Measurements from ENCODE around the gene WSB1. TPM values are rescaled to one million over a fixed set of nuclear protein-coding genes. Genes with fewer than 3 reads are reported as not detected.
"Not testable (repeated sequence)": the region's sequence is repeated elsewhere in the genome, so short reads cannot be mapped to it uniquely, and the experiment has no call there.

Gene WSB1
- total RNA-seq, 1 donor from 2014 or later: 160 TPM

DNA sequence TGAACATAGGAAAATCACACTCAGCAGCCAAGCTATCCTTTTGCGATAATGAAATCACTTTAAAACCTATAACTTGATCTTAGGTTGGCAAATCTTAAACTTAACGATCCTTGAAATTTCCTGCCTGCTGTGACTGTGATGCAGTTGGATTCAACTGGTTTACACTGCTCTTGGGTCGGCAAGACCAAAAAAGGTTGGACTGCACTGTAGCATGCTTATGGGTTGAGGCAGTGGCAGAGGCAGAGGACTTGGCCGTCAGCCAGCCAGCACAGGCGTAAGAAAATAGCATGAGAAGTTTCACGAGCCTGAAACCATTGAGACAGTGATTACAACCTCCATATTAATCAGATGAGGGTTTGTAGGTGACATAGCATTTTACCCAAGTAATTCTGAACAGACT is 21.4 kb downstream of the WSB1 start:
- DNase-seq (ENCODE audit: low spot score): no peak

DNA sequence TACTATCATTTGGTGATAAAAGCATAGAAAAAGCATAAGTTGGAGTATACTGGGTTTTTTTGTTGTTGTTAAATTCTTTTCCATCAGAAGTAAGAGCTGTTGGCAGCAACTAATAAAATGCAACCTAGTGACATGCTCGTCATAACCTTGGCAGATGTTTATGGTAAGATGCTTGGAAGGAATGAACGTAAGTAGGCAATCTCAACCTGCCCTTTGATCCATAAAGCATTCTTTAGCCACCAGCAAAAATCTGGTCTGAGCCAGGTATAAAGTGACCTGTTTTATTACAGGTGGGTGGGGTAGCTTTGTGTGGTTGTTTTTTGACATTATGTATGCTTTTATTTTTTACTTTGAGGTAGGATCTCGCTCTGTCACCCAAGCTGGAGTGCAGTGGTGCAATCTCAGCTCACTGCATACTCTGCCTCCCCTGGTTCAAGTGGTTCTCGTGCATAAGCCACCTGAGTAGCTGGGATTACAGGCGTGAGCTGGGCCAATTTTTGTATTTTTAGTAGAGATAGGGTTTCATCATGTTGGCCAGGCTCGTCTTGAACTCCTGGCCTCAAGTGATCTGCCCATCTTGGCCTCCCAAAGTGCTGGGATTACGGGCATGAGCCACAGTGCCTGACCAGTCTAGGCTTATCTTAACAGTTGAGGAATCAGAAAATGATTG is 22.0 kb downstream of the WSB1 start:
- DNase-seq (ENCODE audit: low spot score): no peak

DNA sequence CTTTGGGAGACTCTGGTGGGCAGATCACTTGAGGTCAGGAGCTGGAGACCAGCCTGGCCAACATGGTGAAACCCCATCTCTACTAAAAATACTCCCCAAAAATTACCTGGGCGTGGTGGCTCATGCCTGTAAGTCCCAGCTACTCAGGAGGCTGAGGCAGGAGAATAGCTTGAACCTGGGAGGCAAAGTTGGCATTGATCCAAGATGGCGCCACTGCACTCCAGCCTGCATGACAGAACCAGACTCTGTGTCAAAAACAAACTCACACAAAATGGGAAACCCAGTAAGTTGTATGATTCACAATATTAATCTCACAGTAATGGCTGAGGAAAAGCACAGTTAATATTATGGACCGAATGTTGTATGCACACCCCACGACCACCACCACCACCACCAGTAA is 24.3 kb downstream of the WSB1 start:
- no peak for DNase-seq (ENCODE audit: low spot score)

DNA sequence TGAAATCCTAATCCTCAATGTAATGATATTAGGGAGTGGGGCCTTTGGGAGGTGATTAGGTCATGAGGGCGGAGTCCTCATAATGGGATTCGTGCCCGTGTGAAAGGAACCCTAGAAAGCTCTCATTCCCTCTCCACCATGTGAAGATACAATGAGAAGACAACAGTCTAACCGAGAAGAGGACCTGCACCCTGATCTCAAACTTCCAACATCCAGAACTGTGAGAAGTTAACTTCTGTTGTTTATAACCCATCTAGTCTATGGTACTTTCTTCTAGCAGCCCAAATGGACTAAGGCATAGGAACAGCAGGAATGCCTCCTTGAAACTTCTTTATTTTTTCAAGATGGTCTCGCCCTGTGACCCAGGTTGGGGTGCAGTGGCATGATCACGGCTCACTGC is 24.7 kb downstream of the WSB1 start:
- DNase-seq (ENCODE audit: low spot score): no peak

DNA sequence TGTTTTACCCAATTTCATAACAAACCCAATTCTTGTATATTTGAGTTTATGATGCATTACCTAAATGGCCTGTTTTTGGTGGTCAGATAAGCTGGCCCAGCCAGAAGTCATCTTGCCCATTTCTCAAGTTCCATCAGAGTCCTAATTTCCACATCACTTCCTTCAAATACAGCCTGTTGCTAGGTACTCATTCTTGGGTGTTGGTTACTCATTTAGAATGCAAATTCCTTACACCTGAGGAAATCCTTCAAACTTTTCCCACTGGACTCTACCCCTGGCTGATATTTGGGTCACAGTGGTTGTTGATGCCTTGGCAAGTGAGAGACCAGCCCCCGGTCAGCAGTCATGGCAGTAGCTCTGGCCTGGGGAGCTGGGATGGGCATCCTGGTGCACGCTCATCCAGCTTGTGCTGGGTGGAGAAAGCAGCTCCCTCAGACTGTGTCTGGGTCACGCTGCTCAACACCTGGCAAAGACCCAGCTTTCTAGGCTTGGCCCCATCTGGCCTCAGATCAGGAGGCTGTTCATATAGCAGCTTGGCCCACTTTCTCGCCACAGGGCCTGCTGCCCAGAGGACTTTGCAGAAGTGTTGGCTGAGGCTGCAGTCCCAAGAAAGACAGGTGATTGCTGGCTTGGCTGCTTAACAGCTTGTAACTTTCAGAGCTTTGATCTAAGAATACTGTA is 25.8 kb downstream of the WSB1 start:
- DNase-seq (ENCODE audit: low spot score): no peak

DNA sequence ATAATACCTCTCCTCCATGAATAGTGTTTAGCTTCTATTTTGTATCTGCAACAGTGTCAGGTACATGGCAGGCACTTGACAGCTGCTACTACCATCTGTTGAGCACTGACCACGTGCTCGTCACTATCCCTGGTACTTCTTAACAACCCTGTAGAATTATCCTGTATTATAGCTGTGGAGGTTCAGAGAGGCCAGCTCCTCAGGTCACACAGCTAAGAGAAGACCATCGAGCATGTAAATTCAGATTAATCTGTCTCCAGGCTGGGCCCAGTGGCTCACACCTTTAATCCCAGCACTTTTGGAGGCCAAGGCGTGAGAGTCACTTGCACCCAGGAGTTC is 26.3 kb downstream of the WSB1 start:
- no peak for DNase-seq (ENCODE audit: low spot score)

DNA sequence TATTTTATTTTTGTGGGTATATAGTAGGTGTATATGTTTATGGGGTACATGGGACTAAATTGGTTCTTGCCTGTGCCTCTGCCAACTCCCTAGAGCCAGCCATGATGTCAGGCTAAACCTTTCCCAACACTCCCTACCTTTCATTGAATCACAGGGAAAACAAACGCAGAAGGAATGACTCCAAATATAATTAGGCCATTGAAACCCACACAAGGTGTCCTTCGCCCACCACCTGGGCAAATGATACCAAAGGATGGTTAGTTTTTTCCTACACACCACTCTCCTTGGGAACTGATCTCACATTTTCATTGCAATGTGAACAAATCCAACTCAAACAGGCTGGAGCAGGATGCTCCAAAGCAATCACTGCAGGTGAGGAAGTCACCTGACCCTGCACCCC is 27.5 kb downstream of the WSB1 start:
- no peak for DNase-seq (ENCODE audit: low spot score)

DNA sequence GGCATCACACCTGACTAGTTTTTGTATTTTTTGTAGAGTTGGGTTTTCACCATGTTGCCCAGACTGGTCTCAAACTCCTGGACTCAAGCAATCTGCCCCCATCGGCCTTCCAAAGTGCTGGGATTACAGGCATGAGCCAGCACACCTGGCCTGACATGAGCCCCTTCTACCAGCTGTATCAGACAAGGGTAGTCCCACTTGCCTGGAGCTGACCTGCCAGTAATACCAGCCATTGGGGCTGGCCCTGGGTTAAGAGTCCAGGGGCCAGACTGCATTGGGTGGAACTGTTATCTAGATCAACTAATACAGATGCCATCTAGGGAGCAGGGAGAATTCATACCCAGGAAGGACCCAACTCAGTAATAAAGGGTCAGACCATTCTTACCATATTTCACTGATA is 28.1 kb downstream of the WSB1 start:
- DNase-seq (ENCODE audit: low spot score): no peak

DNA sequence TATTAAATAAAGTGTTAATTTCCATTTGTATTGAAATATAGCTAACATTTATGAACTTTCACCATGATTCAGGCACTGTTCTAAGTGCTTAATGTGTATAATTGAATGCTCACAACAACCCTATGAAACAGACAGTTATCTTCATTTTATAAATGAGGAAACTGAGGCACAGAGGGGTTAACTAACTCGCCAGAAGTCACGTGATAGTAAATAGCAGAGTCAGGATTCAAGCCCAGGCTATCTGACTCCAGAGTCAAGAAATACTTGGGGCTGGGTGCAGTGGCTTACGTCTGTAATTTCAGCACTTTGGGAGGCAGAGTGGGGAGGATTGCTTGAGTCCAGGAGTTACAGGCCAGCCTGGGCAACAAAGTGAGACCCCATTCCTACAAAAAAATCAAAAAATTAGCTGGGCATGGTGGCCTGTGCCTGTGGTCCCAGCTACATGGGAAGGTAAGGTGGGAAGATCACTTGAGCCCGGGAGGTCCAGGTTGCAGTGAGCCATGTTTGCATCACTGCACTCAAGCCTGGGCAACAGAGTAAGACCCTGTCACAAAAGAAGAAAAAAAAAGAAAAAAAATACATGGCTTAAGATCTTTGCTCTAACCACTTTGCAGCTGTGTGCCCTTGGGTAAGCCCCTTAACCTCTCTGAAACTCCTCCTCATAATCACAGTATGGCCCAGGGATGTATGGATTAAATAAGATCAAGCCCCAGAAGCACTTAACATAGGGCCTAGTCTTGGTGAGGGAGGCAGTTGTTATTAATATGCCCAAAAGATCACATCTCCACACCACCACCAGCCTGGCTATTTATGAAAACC is 29.0 kb downstream of the WSB1 start:
- DNase-seq (ENCODE audit: low spot score): no peak

DNA sequence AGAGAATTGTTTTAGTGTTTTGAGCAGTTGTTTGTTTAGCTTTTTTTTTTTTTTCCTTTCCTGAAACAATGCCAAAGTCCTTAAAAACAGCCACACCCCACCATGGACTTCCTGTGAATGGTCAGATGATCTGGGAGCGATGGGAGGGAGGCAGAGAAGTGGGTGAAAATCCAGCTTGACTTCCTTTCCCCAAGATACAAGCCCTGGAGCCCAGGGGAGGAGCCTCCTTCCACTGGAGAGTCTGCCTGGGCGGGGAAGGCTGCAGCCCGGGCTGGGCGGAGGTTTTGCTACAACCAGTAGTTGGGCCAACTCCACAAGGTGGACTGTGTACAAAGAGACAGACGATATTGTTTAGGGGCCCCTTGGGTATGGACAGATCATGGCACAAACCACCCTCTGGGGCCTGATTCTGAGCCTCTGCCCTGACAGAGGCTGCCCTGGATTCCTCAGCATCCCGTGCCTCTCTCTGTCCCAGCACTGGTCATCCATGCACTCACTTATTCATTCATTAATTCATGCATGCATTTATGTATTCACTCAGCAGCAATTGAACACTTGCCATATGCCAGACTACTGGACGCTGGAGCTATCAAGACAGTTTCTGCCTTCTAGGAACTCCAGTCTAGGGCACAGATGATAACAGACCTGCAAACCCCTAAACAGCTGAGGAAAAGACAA is 29.8 kb downstream of the WSB1 start:
- DNase-seq (ENCODE audit: low spot score): no peak

DNA sequence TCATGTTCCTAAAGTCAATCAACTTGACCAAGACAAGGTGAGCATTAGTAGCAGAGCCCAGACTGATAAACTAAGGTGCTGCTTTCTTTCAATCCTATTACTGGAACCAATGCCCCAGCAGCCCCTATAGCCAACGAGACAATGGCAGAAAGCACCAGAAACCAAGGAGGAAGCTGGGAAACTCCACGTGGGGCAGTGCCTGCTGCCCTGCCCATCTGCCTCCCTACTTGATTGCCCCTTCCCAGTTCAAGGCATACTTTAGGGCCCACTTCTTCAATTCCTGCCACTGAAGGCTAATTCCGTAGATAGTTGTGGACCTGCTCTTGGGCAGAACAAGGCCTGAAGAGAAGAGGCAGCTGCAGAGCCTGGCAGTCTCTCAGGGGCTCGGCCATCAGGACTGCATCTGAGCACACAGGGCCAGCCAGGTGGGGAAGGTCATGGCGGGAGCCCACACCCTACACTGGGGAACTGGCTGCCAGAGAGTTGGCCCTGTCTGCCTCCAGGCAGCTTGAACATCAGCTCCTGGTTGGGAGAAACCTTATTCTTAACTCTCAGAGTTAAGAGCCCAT is 30.9 kb downstream of the WSB1 start:
- DNase-seq (ENCODE audit: low spot score): no peak

DNA sequence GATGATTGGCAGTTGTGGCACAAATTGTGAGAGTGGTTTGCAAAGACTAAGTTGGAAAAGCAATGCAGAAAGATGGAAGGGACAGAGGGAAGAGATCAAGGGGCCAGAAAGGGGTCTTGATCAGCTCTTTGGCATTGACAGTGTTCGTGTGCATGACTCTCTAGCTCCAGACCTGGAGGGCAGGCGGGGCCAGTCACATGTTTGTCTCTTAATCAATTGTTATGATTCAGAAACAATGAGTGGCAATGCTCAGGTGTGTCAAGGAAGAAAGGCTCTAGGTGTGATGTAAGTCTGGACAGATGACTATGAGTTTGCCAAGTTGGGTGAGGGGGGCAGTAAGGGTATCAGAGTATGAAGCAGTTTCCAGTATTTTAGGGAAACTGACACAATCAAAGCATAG is 32.1 kb downstream of the WSB1 start:
- no peak for DNase-seq (ENCODE audit: low spot score)

DNA sequence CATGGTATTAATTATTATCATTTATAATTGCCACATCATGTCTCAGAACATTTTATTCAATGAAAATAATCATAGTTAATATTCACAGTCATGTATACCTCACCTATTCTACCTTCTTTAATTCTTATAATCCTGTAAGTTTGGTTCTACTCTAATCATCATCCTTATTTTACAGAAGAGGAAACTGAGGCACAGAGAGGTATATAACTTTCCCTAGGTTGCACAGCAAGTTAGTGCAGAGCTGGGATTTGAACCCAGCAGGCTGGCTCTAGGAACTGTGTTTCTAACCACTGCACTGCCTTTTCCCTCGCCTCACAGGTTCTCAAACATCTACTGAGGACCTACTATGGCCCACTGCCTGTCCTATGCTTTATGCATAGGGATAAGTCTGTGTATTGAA is 32.7 kb downstream of the WSB1 start:
- DNase-seq (ENCODE audit: low spot score): no peak

DNA sequence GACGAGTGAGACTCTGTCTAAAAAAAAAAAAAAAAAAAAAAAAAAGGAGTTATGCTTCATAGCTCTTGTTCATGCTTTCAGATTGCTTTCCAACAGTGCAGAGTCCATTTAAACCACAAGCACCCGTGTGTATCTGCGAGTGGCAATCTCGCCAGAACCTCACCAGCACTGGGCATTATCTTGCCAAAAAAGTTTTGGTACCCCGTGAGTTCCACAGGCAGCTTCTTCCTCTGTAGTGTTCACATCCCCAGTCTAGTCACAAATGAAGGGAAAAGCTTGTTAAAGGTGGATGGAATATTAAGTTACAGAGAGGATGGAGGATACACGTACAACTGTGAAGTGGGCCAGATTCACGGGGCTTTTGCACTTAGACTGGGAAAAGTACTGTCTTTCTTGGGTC is 33.5 kb downstream of the WSB1 start:
- DNase-seq (ENCODE audit: low spot score): no peak

DNA sequence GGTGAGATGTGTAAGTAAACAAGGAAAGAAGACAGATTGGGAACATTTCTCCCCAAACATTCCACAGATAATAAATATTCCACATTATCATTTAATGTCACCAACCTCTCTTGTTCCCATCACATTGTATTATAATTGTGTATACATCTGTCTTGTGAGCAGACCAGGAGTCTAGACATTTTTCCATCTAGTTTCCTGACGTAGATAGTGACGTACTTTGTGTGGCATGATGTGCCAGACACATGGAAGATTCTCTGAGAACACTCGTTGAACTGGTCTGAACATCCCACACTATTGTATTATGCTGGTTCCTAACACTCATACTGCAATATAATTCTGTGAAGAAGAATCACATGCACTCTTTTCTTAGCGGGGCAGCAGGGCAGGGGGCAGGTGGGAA is 34.0 kb downstream of the WSB1 start:
- DNase-seq (ENCODE audit: low spot score): no peak

DNA sequence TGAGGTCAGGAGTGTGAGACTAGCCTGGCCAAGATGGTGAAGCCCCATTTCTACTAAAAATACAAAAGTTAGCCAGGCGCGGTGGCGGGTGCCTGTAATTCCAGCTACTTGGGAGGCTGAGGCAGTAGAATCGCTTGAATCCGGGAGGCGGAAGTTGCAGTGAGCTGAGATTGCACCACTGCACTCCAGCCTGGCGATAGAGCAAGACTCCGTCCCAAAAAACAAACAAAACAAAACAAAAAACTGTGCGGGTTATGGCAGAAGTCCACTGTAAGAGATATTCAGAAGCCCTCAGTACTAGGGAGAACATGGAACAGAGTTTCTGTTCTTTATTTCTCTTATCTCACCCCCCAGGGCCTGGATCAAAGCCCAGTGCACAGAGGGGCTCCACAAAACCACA is 34.8 kb downstream of the WSB1 start:
- DNase-seq (ENCODE audit: low spot score): not testable (repeated sequence)

DNA sequence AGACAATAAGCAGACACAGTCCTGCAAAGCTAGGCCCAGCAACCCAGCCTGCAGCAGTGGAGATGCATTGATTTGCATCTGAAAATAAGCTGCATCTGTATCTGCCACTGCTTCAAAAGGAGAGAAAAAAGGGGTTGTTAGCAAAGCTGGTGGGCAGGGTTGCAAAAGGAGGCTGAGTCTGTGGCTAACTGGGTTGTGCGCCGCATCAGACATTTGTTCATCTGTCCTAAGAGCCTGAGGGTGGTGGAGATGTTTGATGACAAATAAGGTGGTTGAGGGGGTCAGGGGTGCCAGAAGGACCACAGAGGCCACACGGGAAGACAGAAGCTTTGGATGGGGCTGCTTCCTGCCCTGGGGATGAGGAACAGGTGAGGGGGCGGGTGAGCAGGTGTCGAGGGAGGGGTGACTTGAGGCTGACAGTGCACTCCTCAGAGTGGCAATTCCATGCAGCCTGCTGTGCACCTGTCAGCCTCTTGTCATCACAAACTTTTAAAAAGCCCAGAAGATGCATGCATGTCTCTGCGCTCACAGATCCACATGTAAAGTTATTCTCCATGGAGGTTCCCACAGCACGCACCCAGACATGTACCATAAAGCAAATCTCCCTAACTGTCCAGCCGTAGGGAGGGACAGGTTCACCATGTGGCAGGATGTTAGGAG is 35.4 kb downstream of the WSB1 start:
- no peak for DNase-seq (ENCODE audit: low spot score)

DNA sequence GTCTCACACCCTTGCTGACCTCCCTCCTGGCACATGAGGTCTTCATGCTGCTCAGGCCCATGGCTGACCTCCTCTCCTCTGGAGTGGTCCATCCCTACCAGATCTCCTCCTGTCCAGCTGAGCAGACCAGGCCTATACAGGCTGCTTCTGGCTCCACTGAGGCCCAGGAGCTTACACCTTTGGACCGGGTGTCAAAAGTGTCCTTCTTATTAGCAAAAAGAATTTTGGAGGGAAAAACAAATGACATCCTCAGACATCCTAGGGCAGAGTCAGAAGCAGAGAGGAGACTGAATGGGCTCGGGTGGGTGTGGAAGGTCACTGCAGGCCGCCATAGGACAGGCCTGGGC is 38.1 kb downstream of the WSB1 start:
- DNase-seq (ENCODE audit: low spot score): no peak

DNA sequence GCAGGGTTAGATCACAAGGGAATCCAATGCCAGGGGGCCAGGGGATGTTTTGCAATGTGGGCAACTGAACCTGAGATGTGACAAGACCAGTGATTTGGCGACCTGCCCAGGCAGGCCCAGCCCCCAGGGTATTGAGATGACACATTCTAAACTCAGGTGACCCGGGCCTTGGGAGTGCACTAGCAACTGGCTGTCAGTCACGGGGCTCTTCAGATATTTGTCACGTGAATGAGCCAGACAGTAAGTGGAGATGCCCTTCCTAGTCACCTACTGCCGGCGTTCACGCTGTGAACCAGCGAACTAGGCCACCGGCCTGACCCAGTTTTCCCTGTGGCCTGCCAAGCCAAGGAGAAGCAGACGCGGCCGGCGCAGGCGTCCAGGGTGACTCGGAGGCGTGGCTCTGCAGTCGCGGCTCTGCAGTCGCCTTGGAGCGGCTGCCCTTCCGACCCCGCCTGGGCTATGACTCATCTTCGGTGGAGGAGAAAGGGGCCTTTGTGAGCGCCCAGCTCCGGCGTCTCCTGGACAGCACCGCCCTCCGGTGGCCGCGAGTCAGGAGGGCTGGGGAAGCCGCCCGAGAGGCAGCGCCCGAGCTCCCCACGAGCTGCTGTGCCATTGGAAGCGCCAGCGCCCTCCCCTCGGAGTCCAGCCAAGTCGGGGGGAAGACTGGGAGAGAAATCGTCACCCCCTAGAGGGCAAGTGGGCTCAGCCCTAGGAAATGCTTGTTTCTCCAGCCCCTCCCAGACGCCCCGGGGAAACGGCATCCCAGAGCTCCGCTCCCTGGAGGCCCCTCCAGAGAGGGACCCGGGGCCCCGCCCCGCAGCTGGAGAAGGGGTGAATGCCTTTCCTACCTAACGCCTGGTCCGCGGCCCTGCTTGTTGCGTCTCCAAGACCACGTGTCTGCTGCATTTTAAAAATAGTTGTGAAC is 38.8 kb downstream of the WSB1 start:
- peak; percentile 99 for DNase-seq (ENCODE audit: low spot score)

DNA sequence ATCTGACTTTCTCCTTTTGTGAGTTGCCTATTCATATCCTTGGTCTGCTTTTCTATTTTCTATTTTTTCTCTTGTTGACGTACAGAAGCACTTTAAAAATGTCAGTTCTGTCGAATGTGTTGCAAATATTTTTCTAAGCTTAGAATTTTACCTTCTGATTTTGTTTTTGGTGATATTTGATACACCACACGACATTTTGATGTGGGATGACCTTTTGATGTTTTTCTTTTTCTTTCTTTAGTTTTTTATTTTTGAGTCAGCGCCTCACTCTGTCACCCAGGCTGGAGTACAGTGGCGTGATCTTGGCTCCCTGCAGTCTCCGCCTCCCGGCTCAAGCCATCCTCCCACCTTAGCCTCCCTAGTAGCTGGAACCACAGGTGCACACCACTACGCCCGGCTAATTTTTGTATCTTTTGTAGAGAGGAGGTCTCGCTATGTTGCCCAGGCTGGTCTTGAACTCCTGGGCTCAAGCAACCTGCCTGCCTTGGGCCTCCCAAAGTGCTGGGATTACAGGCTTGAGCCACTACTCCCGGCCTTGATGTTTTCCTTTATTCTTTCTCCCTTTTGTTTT is 39.6 kb downstream of the WSB1 start:
- no peak for DNase-seq (ENCODE audit: low spot score)
